ENCODE results near the gene IFT122.

The IFT122 gene

DNA sequence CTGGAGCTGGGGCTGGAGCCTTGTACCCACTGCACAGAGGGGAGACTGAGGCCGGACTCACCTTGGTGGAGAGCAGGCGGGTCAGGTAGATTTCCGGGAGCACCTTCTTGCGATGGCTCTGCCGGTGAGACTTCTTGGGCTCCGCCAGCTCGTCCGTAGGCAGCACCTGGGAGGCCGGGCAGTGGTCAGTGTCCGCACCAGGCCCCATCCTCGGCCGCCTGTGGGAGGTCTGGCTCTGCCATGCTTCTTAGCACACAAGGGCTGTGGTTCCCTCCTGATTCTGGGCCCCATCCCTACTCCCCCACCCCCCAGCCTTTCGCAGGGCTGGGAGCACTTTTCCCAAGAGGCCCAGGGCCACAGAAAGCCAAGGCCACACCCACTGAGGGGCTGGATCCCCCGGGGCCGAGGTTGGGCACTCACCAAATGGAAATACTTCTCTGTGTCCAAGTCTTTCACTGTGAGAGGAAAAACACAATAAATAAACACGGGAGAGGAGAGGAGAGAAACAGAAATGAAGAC lies 120.3 kb downstream of the IFT122 start:
- TF ChIP-seq, protein P1, sequence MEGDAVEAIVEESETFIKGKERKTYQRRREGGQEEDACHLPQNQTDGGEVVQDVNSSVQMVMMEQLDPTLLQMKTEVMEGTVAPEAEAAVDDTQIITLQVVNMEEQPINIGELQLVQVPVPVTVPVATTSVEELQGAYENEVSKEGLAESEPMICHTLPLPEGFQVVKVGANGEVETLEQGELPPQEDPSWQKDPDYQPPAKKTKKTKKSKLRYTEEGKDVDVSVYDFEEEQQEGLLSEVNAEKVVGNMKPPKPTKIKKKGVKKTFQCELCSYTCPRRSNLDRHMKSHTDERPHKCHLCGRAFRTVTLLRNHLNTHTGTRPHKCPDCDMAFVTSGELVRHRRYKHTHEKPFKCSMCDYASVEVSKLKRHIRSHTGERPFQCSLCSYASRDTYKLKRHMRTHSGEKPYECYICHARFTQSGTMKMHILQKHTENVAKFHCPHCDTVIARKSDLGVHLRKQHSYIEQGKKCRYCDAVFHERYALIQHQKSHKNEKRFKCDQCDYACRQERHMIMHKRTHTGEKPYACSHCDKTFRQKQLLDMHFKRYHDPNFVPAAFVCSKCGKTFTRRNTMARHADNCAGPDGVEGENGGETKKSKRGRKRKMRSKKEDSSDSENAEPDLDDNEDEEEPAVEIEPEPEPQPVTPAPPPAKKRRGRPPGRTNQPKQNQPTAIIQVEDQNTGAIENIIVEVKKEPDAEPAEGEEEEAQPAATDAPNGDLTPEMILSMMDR (IDR thresholded peaks at IDR 0.05; ENCODE audit: insufficient read depth, low read depth, low read length, missing control alignments): no peak
- DNase-seq (ENCODE audit: low read depth): no peak
- H3K4me3 ChIP-seq (ENCODE audit: low read length): no peak overlapping the region

DNA sequence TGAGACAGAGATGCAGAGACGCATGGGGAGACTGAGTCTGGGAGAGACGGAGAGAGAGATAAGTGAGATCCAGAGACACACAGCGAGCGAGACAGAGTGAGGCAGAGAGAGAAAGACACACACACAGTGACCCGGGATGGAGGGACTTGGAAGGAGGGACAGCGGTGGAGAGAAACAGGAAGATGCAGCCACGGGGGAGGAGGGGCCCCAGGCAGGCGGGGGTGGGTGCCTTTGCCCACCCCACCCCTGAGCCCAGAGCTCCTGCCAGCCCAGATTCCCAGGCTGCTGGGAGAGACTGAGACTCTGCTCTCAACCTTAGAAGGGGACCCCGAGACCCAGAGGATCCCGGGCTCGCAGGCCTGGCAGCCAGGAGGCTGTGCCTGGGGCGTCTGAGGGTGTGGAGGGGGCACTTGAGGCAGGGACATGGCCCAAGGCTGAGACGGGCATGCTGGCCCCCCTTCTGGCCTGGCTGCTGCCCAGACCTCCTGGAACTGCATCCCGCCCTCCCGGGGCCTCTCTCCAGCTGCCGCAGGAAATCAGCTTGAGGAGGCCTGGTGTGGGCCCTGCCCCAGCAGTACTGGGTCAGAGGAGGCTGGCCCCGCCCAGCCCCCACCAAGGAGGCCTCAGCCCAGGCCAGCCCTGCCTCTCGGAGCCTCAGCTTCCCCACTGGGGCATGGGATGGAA lies 121.0 kb downstream of the IFT122 start:
- DNase-seq (ENCODE audit: low read depth): no peak
- H3K4me3 ChIP-seq (ENCODE audit: low read length): no peak overlapping the region
- TF ChIP-seq, protein P1 (IDR thresholded peaks at IDR 0.05; ENCODE audit: insufficient read depth, low read depth, low read length, missing control alignments): no peak

DNA sequence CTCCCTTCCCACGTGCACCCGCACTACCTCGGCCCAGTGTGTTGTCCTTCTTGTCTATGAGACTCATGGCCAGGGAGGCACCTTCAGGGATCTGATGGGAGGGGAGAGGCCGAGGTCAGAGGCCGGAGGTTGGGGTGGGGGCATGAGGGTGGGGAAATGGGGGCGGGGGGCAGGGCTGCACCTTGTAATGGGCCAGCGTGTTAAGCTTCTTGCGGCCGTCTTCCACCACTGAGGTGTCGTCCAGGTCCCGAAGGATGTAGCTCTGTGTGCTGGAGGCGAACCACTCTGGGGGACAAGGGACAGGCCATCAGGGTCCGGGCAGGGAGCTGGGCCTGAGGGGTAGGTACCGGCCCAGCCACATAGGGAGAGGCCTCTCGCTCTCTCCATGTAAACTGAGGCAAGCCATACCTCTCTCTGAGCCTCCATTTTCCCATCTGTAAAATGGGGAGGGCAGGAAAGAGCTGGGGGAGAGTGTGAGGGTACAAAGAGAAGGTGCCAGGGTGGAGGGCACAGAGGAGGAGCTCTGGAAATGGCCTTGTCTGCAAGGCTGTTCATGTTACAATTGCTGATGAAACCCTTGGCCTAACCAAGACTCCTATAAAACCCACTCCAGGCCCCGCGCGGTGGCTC lies 121.7 kb downstream of the IFT122 start:
- no peak for DNase-seq (ENCODE audit: low read depth)
- TF ChIP-seq, protein P1 (IDR thresholded peaks at IDR 0.05; ENCODE audit: insufficient read depth, low read depth, low read length, missing control alignments): no peak
- no peak overlapping the region for H3K4me3 ChIP-seq (ENCODE audit: low read length)

DNA sequence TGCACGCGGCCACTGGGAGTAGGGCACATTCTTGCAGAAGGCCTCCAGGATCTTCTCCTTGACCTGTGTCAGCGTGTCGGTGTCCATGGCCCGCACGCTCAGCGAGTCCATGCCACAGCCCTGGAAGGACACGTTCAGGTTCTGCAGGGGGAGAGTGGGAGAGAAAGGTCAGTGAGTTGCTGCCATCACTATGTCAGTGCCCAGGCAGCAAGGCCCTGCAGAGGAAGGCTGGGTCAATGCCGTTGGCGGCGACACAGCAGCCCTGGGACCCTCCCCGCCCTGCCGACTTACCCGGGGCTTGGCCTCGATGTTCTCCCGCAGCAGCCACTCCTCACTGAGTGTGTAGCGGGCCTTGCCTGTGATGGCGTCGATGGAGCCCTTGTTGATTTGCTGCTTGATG lies 122.8 kb downstream of the IFT122 start:
- no peak for DNase-seq (ENCODE audit: low read depth)
- TF ChIP-seq, protein P1 (IDR thresholded peaks at IDR 0.05; ENCODE audit: insufficient read depth, low read depth, low read length, missing control alignments): no peak
- H3K4me3 ChIP-seq (ENCODE audit: low read length): no peak overlapping the region

DNA sequence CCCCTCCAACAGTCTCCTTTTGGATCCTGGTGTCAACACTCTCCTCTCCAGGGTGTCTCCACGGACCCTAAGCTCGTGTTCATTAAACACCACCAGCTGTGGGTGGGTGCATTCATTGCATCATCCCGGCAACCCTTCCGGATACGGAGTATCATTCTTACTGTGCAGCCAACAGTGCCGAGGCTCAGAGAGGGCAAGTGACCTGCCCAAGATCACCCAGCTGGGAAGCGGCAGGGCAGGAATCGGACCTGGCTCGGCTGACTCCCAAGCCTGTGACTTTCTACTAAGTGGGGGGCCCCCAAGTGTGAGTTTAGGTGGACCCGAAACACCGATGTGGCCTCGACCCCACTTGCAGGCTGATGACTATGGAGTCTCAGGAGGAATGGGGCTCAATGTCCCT lies 123.3 kb downstream of the IFT122 start:
- DNase-seq (ENCODE audit: low read depth): no peak
- no peak overlapping the region for H3K4me3 ChIP-seq (ENCODE audit: low read length)
- TF ChIP-seq, protein P1 (IDR thresholded peaks at IDR 0.05; ENCODE audit: insufficient read depth, low read depth, low read length, missing control alignments): no peak

DNA sequence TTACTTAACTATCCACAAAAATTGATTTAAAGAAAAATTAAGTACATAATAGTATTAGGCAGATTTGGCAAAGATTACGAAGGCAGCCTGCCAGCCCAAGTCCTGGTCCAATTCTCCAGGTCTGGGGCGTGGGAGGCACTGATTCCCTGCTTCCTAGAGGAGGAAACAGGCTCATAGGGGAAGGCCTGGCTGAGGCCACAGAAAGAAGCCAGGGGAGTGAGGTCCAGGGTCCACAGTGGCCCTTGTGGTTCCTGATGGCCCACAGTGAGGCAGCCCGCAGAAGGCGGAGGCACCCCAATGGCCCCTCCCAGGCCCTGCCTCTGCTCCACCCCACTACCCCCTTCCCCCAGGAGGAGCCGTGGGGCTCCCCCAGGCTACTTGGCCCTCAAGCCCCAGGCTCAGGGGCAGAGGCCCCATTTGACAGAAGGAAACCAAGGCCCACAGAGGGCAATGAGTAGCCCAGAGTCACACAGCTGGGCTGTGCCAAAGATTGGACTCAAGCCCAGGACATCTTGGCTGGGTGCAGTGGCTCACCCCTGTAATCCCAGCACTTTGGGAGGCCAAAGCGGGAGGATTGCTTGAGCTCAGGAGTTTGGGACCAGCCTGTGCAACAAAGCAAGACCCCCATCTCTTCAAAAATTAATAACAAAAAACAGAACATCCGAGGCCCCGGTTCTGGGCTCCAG lies 124.0 kb downstream of the IFT122 start:
- TF ChIP-seq, protein P1 (IDR thresholded peaks at IDR 0.05; ENCODE audit: insufficient read depth, low read depth, low read length, missing control alignments): no peak
- no peak overlapping the region for H3K4me3 ChIP-seq (ENCODE audit: low read length)
- DNase-seq (ENCODE audit: low read depth): no peak

All from epithelial cell of esophagus (primary cell).